ENCODE data around the gene DAZAP1.
"Not testable (repeated sequence)": the region's sequence is repeated elsewhere in the genome, so short reads cannot be mapped to it uniquely, and the experiment has no call there.

Gene DAZAP1

DNA sequence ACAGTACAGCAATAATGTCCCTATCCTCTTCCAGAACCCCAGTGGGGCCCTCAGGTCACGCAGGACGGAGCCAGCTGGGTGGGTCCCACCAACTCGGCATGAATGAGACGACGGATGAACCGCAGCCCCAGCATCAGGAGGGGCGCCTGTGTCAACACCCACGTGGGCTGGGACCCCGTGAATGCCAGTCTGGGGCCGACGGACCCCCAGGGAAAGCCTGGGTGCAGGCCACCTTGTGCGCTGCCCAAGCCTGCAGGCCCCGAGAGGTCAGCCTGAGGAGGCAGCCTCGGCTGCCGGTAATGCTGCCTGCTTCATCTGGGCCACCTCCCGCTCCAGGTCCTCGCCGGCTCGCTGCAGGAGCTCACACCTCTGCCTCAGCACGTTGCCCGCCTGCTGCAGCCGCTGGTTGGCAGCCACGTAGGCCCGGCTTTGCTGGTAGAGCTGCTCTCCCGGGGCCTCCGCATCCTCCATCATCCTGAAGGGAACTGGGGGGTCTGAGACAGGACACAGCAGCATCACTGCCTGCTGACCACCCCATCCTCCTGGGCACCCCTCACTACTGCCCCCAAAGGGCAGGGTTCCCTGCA lies 67.5 kb downstream of the DAZAP1 start:
- DNase-seq, result no peak

DNA sequence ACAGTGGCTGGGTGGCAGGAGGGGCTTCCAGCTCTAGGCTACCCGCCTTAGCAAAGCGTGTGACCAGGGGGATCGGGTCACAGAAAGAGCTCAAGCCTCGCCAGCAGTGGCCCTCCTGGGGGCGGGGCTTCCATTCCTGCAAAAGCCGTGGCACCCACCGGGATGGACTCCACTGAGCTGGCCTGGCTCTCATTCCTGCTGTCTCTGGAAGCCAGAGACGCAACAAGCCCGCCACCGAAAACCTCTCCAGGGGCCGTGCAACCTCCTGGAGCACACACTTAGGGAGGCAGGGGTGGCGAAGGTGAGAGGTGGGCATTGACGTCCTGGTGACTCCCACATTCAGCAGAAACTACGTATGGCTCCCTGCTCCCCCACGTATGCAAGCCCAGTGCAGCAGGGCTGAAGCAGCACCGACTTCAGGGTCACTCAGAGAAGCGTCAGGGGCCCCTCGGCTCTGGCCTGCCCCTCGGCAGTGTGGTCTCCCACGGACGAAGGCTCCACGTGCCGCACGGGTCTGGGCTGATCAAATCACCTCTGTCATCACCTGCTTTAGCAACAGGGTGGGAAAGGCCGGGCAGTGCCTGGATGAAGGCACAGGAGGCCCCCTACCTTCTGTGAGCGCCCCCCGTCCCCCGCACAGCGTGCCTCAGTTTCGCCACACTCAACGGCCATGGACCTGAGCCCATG lies 68.5 kb downstream of the DAZAP1 start:
- no peak for DNase-seq

DNA sequence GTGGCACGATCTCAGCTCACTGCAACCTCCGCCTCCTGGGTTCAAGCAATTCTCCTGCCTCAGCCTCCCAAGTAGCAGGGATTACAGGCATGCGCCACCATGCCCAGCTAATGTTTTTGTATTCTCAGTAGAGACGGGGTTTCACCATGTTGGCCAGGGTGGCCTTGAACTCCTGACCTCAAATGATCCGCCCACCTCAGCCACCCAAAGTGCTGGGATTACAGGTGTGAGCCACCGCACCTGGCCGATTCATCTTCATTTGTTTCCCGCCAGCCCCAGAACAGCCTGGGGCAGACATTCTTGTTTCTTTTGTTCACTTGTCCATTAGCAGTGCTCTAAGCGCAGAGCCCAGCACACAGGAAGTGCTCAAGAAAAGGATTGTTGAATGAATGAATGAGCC lies 69.7 kb downstream of the DAZAP1 start:
- DNase-seq, result not testable (repeated sequence)

DNA sequence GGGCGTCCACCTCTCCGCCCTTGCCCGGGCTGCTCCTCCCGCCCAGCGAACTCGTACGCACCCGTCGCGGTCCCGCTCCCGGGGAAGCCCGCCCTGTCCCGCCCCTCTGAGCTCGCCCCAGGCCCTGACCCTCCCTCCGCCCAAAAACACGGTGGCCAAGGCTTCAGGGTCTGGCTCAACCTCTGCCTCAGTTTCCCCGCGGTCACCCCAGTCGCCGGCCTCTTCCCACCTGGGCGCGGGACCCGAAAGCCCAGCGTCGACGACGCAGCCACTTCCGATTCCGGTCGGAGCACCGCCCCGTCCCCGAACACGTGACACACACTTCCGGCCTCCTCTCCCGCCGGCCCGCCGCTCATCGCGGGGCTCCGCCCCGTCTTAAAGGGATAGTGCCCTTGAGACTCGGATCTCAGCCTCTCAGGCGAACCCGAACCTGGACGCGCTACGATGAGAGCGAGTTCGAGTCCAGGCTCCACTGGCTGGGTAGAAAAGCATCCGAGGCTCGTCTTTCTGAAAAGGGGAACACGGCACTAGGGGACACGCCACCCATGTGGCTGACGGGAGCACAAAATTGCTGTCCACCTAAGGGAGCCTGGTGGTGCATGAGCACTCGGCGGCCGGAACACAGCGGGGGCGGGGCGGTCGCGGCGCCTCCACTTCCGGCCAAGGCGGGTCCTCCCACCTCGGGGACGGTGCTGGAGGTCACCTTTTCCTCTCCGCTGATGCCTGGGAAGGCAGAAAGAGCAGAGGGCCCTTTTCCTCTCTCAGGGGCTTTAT lies 71.7 kb downstream of the DAZAP1 start, which contains the start of gene C19orf25:
TSS of gene C19orf25 (minus strand) at position 282 of the 774 bp plus-strand sequence. CDS start 312 bp downstream, outside the sequence.
- peak; percentile 83 for DNase-seq

DNA sequence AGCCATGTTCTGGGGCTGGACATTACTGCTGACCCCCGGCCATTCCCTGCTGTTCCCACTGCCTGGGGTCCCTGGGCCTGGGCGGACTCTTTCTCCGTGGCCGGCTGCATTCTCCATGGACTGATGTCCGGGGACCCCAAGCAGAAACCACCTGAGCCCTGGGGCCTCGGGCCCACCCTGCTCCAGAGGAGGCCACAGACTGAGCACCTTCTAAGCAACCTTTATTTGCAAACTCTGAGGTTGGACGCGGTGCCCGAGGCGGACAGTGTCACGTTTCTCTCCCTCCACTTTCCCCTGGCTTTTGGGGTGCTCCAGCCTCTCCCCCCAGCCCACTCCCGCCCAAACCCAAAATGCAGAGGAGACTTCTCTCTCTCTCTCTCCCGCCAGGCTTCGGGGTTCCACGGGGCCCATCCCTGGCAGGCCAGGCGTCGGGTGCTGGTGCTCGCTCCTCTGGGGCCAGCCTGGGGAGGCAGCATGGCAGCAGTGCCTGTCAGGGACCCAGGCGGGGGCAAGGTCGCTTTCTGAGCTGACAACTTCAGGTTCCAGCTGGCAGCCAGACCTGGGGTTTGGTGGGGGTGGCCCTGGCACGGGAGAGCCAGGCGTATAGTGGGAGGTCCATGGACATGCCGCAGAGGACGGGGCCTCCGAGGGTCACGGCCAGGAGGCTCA lies 74.0 kb downstream of the DAZAP1 start:
- DNase-seq, result no peak

DNA sequence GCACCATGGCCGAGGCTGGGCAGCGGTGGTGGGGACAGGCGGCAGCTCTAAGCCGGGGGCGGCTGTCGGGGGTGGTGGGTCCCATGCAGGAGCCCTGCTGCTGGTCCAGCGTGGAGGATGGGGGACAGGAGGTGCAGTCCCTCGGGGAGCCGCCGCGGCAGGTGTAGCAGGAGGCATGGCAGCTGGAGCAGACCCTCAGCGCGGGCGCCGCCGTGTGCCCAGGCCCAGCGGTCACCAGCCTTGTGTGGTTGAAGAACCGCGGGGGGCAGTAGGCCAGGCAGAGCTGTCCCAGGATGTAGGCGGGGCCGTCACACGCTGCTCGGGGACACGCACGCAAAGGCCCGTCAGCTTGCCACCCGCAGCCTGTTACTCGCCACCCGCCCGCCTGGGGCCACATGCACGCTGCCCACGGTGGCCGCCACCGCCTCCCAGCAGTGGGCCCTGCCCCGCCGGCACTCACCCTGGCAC lies 74.5 kb downstream of the DAZAP1 start:
- DNase-seq, result no peak

DNA sequence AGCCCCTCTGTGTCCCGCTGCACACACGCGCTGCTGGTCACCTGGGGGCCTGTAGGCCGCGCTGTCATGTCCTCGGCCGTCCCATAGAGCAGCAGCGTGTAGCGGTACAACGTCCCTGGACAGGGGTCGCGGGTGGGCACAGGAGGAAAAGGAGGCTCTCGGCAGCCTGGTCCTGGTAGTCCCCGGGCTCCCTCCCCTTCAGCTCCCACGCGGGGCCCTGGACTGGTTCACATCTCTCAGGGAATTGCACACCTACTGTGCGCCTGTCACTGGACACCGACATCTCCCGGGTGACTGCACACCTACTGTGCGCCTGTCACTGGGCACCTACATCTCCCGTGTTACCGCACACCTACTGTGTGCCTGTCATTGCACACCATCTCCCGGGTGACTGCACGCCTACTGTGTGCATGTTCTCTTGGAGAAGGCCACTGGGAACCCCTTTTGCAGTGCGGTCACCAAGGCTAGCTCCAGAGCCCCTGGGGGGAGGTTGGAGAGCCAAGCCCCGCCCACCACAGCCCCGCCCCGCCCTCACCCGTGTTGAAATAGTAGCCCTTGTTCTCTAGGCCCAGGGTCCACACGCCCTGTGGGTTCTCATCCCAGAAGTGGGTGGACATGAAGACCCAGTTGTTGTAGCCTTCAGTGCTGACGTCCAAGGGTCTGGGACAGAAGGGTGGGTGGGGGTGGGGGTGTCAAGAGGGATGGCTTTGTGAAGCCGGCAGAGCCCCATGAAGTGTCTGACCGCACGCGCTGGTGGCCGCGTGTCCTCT lies 75.2 kb downstream of the DAZAP1 start:
- no peak for DNase-seq

DNA sequence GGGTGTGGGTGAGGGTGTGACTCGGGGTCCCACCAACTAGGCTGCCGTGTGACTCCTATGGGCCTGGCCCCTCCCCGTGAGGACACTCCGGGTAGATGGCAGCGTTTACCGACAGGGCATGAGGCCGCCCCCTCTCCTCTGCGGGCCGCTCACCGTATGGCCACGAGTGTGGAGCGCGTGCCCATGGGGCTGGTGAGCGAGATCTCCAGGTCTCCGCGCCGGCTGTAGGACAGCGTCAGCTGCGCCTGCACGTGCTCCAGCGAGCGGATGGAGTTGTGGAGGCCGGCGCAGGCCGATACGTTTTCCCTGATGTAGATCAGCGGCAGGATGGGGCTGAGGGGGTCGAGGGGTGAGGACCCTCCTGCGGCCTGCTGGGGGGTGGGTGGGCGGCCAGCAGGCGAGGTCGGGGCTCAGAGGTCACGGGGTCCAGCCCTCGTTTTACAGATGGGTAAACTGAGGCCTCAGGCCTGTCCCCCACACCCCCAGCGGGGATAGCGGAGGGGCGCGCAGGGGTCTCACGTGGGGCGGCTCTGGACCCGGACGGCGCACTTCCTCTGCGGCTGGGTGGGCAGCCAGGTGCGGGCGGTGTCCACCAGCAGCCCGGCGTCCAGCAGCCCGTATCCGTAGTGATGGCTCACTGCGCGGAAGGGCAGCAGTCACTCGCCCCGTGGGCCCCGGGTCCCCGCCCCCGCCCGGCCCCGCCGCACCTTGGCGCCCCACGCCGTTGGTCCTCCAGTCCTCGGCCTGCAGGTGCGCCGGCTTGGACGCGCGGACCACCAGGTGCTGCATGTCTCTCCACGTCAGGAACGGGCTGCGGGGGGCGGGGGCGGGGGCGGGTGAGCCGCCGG lies 76.0 kb downstream of the DAZAP1 start:
- DNase-seq, result no peak

DNA sequence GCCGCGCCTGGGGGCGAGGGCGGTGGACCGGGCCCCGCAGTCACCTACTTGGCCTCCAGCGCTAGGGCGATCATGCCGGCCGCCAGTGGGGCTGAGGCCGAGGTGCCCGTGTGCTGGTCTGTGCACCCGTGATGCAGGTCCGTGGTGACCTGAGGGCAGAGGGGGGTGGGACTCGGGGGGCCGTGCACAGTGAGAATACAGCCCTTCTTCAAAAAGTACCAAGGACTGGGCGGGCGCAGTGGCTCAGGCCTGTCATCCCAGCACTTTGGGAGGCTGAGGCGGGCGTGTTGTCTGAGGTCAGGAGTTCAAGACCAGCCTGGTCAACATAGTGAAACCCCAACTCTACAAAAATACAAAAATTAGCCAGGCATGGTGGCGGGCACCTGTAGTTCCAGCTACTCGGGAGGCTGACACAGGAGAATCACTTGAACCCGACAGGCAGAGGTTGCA lies 76.6 kb downstream of the DAZAP1 start:
- DNase-seq, result no peak
